Renal pelvis (tissue), 4 donors: Measurements from ENCODE around the gene HMG20B. TPM values are rescaled to one million over a fixed set of nuclear protein-coding genes. Genes with fewer than 3 reads are reported as not detected.
A peak's percentile ranks its signal among the peaks of the same experiment; 100 is the strongest.
"Not testable (repeated sequence)": the region's sequence is repeated elsewhere in the genome, so short reads cannot be mapped to it uniquely, and the experiment has no call there.

Experiments
- DNase-seq: peaks from one replicate; pipeline ENCODE4 v3.0.0-alpha.2; 2013
- polyA plus RNA-seq, 3 donors: library from polyadenylated mRNA; unstranded; fragments of 120-200 nt; gene quantifications; one replicate each; pipeline ENCODE4 v1.2.1, GENCODE V29; 2013; ENCODE audit not compliant: insufficient read length in 3 of 3

HMG20B gene
- polyA plus RNA-seq, 3 donors: 86.9 to 95.0 (median 93.9) TPM

DNA sequence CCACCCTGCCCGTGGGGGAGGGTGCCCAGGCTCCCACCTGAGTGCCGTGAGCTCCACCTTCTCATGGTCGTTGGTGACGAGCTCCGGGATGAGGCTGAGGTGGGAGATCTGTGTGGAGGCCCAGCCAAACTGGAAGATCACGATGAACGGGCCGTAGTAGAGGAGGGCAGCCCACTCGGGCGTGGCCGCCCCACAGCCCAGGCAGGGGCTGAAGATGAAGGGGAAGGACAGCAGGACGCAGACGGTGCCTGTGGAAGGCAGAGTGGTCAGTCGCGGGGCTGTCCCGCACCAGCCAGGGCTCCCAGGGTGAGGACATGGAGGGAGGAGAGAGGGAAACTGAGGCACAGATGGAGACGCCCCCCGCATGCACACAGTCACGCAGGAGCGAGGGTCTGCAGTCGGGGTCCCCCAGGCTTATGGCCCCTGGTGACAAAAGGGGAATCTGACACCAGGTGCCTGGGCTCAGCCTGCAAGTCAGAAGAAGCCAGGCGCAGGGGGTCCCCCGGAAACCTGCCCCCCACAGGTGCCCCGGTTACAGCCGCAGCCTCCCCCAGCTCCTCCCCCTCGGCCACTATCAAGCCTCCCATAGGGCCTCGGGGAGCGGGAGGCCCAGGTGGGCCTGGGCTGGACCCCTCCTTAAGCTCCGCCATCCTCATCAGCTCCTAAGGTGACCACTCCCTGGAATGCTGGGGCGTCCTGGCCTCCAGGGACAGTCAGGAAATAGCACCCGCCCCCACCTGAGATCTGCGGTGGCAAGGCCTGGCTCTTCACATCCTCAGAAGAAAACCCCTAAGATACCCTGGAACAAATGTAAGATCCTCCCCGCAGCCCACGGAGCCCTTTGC, 21.6 kb upstream of the HMG20B start:
- no peak for DNase-seq

DNA sequence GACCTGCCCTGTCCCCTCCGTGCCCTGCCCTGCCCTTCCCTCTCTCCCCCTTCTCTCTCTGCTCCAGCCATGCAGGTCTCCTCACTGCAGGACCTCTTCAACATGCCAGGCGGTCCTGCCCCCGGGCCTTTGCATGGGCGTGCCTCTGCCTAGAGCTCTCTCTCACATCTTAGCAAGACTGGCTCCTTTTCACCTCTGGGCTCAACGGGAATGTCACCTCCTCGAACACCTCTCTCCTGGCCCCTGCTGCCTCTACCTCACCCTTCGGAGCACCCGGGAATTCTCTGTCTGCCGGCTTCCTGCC, 21.0 kb upstream of the HMG20B start:
- no peak for DNase-seq

DNA sequence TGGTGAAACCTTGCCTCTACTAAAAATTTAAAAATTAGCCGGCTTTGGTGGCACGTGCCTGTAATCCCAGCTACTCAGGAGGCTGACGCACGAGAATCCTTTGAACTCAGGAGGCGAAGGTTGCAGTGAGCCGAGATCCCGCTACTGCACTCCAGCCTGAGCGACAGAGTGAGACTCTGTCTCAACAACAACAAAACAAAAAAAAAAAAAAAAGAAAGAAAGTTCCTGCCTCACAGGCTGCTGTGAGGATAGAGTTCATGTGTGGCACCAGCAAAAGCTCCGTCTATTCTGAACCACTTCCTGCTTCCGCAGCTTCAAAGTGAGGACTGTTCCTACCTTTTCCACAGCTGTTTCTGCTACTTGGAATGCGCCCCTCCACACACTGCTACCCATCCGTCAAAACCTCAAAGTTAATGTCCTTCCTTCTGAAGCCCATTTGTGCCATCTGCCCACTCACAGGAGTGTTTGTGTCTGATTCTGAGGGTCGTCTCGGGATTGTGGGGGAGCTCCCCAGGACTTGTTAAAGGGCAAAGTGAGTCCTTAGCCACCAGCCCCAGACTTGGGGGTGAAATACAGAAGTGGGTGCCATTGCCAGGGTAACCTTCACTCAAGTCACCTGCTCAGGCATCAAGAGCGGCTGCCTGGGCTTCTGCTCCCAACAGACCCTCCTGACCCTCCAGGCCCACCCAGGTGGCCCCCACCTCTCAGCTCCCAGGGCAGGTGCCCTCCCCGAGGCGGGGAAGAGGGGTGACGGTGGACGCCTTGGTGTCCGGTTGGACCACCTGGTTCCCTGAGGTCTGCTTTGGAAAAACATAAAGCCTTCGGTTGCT, 18.3 kb upstream of the HMG20B start:
- no peak for DNase-seq

DNA sequence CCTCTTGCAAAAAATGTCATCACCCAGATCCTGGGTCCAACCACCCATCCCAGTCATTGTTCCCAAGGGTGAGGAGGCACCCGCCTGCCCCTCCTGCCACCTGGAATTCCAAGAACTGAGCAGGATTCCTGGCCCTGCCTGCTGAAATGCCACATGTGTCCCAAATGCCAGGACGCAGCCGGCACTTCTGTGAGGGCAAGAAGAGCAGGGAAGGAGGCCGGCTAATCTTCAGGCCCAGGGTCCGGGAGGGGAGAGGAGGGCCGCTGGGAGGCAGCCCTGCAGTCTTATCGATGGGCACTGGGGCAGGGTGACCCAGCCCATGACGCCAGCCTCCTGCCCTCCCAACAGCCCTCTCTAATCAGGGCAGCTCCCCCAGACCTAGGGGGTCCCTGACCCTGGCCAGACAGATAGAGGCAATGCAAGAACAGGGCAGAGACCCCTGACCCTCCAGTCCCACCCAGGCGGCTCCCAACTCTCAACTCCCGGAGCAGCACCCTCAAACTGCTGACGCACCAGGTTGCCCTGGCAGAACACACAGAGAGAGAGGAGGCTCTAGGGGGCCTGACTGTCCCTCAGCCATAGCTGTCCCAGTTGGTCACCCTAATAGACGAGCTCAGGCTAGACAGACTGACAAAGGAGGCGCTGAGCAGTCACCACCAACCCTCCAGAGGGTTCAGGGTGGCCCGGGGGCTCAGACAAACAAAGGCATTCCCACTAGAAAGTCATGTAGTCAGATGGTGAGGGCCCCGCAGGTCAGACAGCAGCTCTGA, 16.9 kb upstream of the HMG20B start:
- DNase-seq: no peak

DNA sequence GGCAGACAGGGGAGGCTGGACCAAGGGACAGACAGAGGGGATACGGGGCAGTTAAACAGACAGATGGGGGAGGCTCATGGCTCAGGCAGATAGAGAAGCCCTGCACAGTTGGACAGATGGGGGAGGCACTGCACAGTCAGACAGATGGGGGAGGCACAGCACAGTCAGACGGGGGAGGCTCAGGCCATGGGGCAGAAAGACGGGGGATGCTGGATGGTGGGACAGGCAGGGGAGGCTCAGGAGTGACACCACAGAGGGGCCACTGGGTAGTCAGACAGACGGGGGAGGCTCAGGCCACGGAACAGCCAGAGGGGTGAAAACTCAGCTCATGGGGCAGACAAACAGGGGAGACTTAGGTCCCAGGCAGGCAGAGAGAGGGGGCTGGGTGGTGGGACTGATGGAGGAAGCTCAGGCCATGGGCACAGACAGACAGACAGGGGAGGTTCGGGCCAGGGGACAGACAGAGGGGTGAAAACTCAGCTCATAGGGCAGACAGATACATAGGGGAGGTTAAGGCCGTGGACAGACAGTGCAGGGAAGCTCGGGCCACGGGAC, 16.2 kb upstream of the HMG20B start:
- no peak for DNase-seq

DNA sequence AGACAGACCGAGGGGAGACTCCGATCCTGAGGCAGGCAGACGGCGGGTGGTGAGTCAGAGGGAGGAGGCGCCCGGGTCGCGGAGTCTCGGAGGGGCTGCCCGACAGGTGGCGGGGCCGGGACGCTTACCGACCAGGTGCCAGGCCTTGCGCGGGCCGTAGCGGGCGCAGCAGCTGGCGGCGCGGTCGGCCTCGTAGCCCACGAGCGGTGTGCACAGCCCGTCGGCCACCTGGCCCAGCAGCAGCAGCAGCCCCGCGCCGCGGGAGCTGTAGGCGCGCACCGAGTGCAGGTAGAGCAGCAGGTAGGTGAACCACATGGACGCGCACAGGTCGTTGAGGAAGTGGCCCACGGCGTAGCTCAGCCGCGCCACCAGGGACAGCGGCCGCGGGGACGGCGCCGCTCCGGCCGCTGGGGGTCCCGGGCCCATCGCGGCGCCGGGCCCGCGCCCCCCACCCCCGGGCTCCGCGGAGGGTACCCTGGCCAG, 15.7 kb upstream of the HMG20B start:
- DNase-seq: no peak

DNA sequence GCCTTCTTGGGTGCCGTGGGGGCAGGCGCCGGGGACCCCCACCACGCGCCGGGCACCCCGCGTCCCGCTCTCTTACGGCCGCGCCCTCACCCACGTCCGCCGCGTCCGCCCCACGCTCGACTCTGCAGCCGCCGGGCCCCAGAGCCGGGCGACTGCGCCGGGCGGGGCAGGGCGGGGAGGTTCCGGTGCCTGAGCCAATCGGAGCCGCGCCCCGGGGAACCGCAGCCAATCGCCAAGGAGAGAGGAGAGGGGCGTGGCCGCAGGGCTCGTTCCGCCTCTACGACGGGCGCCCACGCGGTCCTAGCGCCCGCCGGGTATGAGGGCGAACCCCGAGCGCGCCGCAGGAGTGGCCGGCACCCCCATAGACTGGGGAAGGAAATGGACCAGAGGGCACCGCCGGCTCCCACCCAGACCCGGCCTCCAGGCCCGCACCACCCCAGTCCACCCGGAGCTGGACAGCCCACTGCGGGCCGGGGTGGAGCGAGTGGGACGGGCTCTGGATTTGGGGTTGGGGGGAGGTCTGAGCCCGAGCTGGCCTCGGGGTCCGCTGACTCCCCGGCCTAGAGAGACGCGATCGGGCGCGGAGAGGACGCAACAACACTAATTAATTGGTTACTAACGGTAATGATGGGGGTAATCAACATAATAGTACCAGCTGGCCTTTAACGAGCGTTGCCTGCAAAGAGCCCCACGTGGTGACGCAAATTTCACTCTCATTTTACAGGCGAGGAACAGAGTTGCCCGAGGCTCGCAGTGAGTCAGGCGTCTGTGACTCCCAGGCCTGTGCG, 15.1 kb upstream of the HMG20B start, which contains the start of gene MFSD12:
TSS of gene MFSD12 (minus strand) at position 126 of the 788 bp plus-strand sequence. CDS start 183 bp downstream, outside the sequence.
- DNase-seq: peak; percentile 94

DNA sequence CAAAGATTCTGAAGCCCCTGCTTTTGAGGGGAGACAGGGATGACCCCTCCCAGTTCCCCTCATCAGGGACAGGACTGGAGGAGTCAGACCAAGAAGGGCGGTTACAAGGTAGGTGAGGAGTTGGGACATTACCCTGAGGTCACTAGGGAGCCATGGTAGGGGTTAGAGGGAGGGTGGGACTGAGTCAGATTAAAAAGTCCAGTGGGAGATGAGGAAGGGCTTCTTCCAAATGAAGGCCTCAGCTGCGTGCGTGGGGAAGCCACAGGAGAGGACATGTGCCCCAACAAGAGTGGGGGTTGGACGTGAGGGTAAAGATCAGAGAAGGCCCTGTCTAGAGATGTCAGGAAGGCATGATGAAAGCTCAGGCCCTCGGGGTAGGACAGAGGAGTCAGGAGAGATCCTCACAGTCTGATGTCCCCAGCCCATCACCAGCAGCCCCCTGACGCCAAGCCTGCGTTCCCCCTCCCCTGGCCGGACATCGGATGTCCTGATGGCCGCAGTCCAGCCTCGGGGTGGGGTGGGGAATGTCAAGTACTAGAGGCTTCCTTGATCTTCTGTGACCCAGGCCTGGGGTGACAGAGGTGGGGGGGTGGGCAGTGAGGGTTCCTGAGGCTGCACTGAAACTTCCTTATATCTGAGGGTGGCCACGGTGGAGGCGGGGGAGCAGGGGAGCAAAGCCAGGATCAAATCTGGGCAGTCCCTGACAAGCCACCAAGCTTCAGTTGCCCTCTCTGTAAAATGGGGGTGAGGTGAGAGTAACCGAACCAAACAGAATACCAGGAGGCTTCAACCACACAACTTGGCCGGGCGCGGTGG, 8.8 kb upstream of the HMG20B start:
- DNase-seq: no peak

DNA sequence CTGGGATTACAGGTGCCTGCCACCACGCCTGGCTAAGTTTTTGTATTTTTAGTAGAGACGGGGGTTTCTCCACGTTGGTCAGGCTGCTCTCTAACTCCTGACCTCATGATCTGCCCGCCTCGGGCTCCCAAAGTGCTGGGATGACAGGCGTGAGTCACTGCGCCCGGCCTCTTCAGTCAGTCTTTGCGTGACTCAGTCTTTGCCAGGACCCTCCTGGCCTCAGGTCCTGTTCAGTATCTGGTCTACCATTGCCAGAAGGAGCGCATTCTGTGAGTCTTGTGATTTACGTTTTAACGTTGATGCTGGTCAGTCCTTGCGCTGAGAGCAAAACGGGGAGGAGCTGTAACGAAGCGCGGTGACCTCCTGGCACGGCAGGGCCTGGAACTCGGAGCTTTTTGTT, 7.6 kb upstream of the HMG20B start:
- DNase-seq: no peak

DNA sequence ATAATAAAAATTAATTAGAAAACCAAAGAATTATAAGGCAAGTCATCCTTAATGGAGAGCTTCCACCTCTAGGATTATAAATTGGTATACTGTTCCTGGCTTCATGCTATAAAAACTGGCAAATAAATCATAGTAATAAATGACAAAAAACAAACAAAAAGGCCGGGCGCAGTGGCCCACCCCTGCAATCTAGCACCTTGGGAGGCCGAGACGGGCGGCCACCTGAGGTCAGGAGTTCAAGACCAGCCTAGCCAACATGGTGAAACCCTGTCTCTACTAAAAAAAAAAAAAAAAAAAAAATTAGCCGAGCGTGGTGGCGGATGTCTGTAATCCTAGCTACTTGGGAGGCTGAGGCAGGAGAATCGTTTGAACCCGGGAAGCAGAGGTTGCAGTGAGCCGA, 2.7 kb upstream of the HMG20B start:
- not testable (repeated sequence) for DNase-seq

DNA sequence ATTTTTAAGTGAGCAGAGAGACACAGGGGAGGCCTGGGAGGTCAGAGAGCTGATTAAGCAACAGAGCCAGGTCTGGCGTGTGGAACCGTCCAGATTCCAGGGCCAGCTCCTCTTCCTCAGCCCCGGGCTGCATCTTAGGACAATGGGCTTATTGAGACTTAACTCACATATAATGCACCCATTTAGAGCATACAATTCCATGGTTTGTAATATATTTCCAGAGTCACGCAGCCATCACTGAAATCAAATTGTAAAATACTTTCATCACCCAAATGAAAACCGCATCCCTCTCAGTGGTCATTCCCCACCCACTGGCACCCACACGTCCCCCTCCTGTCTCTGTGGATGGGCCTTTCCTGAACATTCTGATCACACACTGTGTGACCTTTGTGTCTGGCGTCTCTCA, 2.1 kb upstream of the HMG20B start:
- DNase-seq: no peak

DNA sequence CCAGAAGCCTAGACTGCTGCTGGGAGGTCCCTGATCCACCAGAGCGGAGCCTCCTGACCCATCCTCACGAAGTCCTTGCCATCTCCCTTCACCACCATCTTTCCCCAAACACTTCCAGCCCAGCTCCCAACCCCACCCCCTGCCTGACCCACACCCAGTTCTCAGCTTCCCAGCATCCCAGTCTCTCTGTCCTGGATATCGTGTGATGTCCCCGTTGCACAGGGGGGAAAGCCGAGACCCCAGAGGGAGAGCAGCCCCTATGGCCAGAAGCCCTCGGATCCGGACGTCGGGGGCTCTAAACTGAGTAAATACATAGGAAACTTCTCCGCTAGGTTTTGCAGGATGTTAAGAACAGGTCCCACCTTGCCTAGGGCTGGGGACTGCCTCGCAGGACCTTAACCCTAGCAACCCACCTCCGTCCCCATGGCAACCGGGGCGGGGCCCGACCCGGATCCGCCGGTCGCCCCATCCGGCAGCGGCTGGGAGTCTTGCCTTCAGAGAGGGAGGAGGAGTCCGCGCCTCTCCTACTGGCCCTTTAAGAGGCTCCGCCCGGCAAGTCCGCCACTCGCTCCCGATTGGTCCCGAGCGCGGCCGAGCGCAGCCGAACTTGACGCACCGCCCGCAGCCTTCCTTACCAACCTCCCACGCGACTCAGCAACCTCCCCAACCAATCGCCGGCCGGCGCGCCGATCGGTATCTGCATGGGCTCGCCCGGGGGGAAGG, 451 bp upstream of the HMG20B start:
- DNase-seq: peak; percentile 100

DNA sequence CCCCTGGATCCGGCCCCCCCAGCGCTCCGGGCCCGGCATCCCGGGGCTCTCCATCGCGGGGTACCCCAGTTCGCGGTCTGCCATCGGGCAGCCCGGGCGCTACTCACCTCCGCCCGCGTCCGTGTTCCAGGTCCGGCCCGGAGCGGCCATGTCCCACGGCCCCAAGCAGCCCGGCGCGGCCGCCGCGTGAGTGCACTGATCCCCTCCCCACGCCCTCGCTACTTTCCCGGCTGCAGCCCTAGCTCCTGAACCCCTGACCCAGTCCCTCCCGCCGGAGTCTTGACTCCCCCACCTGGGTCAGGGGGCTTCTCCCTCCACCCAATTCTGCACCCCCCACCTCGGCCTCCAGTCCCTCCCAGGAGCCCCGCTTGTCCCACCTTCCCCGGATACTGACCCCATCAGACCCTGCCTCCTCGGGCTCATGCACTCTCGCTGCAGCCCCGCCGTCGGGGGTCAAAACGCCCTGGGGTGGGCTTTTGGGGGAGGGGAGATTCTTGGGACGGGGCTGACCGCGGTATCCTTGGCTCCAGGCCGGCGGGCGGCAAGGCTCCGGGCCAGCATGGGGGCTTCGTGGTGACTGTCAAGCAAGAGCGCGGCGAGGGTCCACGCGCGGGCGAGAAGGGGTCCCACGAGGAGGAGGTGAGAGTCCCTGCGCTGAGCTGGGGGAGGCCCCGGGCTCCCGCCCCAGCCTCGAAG, 566 bp downstream of the HMG20B start:
- no peak for DNase-seq

DNA sequence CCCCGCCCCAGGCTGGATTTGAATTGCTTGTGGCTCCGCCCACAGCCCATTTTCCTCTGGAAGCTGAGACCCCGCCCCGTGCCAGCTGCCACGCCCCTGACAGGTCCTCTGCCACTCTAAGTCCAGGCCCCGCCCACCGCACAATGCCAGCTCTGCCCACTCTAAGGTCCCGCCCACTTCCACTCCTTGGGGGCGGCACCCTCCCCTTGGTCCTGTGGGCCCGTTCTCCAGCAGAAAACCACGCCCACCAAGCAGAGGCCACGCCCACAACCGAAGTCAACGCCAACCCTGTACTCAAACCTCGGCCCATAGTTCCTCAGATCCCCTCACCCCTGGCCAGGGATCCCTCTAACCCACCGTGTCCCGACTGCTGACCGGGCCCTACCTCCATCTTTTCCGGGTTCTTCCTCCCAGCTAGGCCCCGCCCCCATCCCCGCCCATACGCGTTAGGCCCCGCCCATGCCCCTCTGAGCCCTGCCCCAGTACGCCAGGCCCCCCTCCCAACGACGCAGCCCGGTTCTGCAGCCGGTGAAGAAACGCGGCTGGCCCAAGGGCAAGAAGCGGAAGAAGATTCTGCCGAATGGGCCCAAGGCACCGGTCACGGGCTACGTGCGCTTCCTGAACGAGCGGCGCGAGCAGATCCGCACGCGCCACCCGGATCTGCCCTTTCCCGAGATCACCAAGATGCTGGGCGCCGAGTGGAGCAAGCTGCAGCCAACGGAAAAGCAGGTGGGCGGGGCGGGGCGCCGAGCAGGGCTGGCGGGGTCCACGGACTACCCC, 1.3 kb downstream of the HMG20B start:
- DNase-seq: peak; percentile 74

DNA sequence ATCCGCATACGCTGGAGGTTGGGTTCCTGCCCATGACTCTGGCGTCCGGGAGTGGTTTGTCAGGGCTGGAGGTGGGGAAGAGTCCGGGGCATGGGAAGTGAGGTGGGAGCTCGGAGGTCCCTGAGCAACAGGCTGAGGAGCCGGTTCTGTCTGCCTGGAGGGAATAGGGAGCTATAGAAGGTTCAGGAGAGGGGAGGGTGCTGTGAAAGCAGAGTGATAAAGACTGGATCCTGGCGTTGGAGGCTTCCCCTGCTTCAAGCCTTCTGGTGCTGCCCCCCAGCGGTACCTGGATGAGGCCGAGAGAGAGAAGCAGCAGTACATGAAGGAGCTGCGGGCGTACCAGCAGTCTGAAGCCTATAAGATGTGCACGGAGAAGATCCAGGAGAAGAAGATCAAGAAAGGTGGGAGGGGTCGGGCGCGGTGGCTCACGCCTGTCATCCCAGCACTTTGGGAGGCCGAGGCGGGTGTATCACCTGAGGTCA, 2.6 kb downstream of the HMG20B start:
- DNase-seq: no peak

DNA sequence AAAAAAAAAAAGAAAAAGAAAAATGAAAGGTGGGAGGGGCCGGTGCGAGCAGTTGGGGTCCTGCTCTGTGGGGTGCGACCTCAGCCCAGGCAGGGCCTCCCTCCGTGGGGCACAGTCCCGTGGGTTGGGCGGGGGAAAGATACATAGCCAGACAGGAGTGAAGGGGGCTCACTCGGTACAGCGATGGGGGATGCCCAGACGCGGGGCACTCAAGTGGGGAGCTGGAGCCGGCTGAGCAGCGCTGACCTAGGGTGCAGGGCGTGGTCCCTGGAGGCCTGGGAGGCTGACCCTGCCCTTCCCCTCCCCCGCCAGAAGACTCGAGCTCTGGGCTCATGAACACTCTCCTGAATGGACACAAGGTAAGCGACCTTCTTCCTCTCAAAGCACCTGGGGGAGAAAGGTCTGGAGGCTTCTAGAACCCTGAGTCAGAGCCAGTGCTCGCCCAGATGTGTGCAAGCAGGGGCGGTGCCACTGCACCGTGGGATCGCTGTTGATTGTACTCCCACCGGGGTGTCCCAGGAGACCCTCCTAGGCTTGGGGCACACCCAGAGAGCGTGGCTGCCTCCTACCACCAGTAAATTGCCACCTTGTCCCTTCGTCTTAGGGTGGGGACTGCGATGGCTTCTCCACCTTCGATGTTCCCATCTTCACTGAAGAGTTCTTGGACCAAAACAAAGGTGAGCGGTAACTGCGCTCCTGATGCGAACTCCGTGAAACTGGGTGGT, 3.4 kb downstream of the HMG20B start:
- DNase-seq: no peak
